Thoracic aorta (tissue), 2 donors: ENCODE data around the gene CHD6. TPM values are rescaled to one million over a fixed set of nuclear protein-coding genes. Genes with fewer than 3 reads are reported as not detected.

Experiments
- ATAC-seq: fragments of 150-250 bp; one replicate; pipeline ENCODE4 v1.8.0; 2017; ENCODE audit warnings: low read depth; ENCODE audit not compliant: insufficient number of reproducible peaks, low FRiP score
- DNase-seq: peaks from one replicate; pipeline ENCODE4 v3.0.0-alpha.2; 2020; ENCODE audit warnings: low spot score
- H3K27ac ChIP-seq, 2 donors: fragments of 200-600 bp; sonication (generic); 1 replicate in 1 of 2; 2 replicates in 1 of 2; pipeline ENCODE4 v1.5.1; 2016; ENCODE audit warnings: mild to moderate bottlenecking in 2 of 2, moderate library complexity in 2 of 2
- H3K27me3 ChIP-seq: fragments of 200-600 bp; sonication (generic); replicated peaks from 2 replicates; pipeline ENCODE4 v1.6.0; 2016; ENCODE audit warnings: mild to moderate bottlenecking; ENCODE audit not compliant: insufficient read depth
- H3K36me3 ChIP-seq: fragments of 200-600 bp; sonication (generic); one replicate; pipeline ENCODE4 v1.5.1; 2016
- H3K4me1 ChIP-seq, 2 donors: fragments of 200-600 bp; sonication (generic); 1 replicate in 1 of 2; 2 replicates in 1 of 2; pipeline versions ENCODE4 v1.5.1 to v1.6.0; 2016; ENCODE audit warnings: low read depth in 2 of 2, mild to moderate bottlenecking in 1 of 2; ENCODE audit not compliant: control insufficient read depth in 1 of 2
- H3K4me3 ChIP-seq: fragments of 200-600 bp; sonication (generic); 2 replicates; pipeline ENCODE4 v1.5.1; 2016; ENCODE audit warnings: mild to moderate bottlenecking
- H3K9me3 ChIP-seq: fragments of 200-600 bp; sonication (generic); 2 replicates; pipeline ENCODE4 v1.5.1; 2016
- CTCF ChIP-seq: fragments of 200-600 bp; sonication (generic); IDR thresholded peaks from one replicate; pipeline ENCODE4 v1.5.1; 2019; ENCODE audit warnings: antibody characterized with exemption
- total RNA-seq, 2 donors: library from RNA; depleted of rRNA; stranded (reverse); fragments of >200 nt; gene quantifications; one replicate each; pipeline versions ENCODE4 v1.1.0 to v1.2.3, GENCODE V29; 2016

CHD6 gene
- total RNA-seq, 2 donors from 2014 or later = 43.9 to 44.6 TPM

DNA sequence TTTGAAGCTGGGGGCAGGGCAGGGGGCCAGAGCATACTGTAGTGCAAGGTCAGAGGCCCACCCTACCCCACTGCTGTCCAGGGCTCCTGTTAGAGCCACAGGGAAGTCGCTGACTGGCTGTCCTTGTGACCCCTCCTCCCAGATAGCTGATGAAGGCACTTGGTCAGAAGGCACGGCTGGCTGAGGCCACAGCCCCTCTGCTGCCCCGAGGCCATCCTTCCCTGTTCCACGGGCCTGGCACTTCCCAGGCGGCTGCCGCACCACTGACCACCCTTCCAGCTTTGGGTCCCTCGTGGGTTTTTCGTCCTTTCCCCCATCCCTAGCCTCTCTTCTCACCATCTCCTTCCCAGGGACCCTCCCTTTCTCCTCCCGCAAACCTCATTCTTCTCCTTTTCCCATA lies 242.3 kb downstream of the CHD6 start:
- Histone ChIP-seq H3K4me1 (no peaks in the 10 kb centered on the region), H3K27me3 (no peaks in the 10 kb centered on the region), H3K9me3 (no peaks in the 10 kb centered on the region), H3K36me3 (no peaks in the 10 kb centered on the region), H3K4me3 (no peak overlapping the region), H3K27ac (no peak overlapping the region)
- DNase-seq = no peak
- no peak for TF ChIP-seq CTCF
- ATAC-seq = no peak

- no peaks in the 10 kb centered on the region for H3K36me3 ChIP-seq
- DNase-seq = no peak
- ATAC-seq = no peak
- no peak overlapping the region for H3K27ac ChIP-seq
- no peak for TF ChIP-seq CTCF
- H3K4me3 ChIP-seq = no peak overlapping the region
- H3K27me3 ChIP-seq = no peaks in the 10 kb centered on the region
- H3K9me3 ChIP-seq = no peaks in the 10 kb centered on the region
- H3K4me1 ChIP-seq = no peaks in the 10 kb centered on the region
Measured at GRCh38 chr20:41373931-41374920, 244.0 kb downstream of the CHD6 start.

GRCh38 chr20:41373251-41373783 lies 244.9 kb downstream of the CHD6 start:
- no peak for ATAC-seq
- Histone ChIP-seq H3K36me3 (no peaks in the 10 kb centered on the region), H3K4me1 (no peaks in the 10 kb centered on the region), H3K27me3 (no peaks in the 10 kb centered on the region), H3K9me3 (no peaks in the 10 kb centered on the region), H3K4me3 (no peak overlapping the region), H3K27ac (no peak overlapping the region)
- TF ChIP-seq CTCF = no peak
- no peak for DNase-seq

GRCh38 chr20:41371371-41371770 lies 246.8 kb downstream of the CHD6 start:
- DNase-seq (no peak), ATAC-seq (no peak)
- no peaks in the 10 kb centered on the region for H3K27me3 ChIP-seq
- H3K9me3 ChIP-seq = no peaks in the 10 kb centered on the region
- H3K4me3 ChIP-seq = no peak overlapping the region
- TF ChIP-seq CTCF = no peak
- no peak overlapping the region for H3K27ac ChIP-seq
- H3K36me3 ChIP-seq = no peaks in the 10 kb centered on the region
- no peaks in the 10 kb centered on the region for H3K4me1 ChIP-seq

DNA sequence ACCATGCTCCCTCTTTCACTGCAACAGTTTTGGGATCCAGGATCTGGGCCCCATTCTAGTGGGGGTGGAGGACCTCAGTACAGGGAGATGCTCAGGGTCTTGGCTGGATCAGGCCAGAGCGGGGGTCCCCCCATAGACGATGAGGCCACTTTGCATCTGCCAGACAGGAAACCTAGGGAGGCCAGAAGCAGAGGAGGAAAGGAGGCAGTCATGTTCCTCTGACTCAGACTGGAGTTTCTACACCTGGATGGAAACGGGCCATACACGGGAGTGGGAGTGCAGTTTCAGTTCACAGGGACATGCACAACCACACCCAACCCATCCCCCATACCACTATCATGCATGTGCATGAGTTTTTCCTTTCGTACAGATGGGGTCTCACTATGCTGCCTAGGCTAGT lies 248.0 kb downstream of the CHD6 start:
- Histone ChIP-seq H3K27me3 (no peaks in the 10 kb centered on the region), H3K4me1 (peaks cover 4 to 11% of the 10 kb centered on the region in 2 donors)
- ATAC-seq = no peak

More for the DNA sequence above, 248.0 kb downstream of the CHD6 start:
- Histone ChIP-seq H3K9me3 (no peaks in the 10 kb centered on the region), H3K36me3 (no peaks in the 10 kb centered on the region), H3K27ac (no peak overlapping the region), H3K4me3 (no peak overlapping the region)
- DNase-seq = no peak
- TF ChIP-seq CTCF = no peak
